OCI-LY7 (cell line): ENCODE measurements around the gene CST7.

Experiments
- CTCF ChIP-seq: fragments of 200-600 bp; sonication (generic); conservative IDR thresholded peaks from 2 replicates; pipeline ENCODE4 v1.5.1; 2014; ENCODE audit warnings: mild to moderate bottlenecking, antibody characterized with exemption, low read length, moderate library complexity, mixed read lengths
- EZH2phosphoT487 ChIP-seq: fragments of 200-600 bp; sonication (generic); IDR thresholded peaks from 2 replicates; pipeline ENCODE4 v1.6.1; 2018; ENCODE audit warnings: low read depth, borderline replicate concordance, mild to moderate bottlenecking, mixed run types, antibody characterized with exemption, low read length, moderate library complexity, mixed read lengths

GRCh38 chr20:24916412-24916811 is 32.7 kb upstream of the CST7 start:
- no peak for TF ChIP-seq CTCF
- TF ChIP-seq EZH2phosphoT487: no peak
